Keratinocyte (primary cell): ENCODE data around the gene CSHL1. TPM values are rescaled to one million over a fixed set of nuclear protein-coding genes. Genes with fewer than 3 reads are reported as not detected.

Source experiments
- DNase-seq: peaks from one replicate; pipeline ENCODE4 v3.0.0-alpha.2; 2011; ENCODE audit warnings: low read depth, missing footprints, low spot score
- FAIRE-seq: peaks from 2 replicates; lab custom pipeline; 2011; peaks lifted over from hg19 to GRCh38; lab: Jason Lieb, UNC
- H2AFZ ChIP-seq: 2 replicates; pipeline ENCODE4 v1.6.0; 2012; ENCODE audit warnings: low read length, control low read depth, inconsistent platforms; ENCODE audit not compliant: control insufficient read depth
- H3K27ac ChIP-seq: 2 replicates; pipeline ENCODE4 v1.5.1; 2011; ENCODE audit warnings: low read length; ENCODE audit not compliant: control insufficient read depth, insufficient read depth
- H3K27me3 ChIP-seq: 3 replicates; pipeline ENCODE4 v1.6.0; 2011; ENCODE audit warnings: low read length; ENCODE audit not compliant: control insufficient read depth, insufficient read depth; ENCODE audit errors: extremely low read depth
- H3K36me3 ChIP-seq, 2 experiments: 2 replicates in 1 of 2; 3 replicates in 1 of 2; pipeline ENCODE4 v1.5.1; 2011; ENCODE audit warnings: low read length in 2 of 2, mild to moderate bottlenecking in 1 of 2; ENCODE audit not compliant: control insufficient read depth in 2 of 2, insufficient read depth in 2 of 2; ENCODE audit errors: extremely low read depth in 1 of 2
- H3K4me1 ChIP-seq: 3 replicates; pipeline ENCODE4 v1.5.1; 2011; ENCODE audit warnings: low read length; ENCODE audit not compliant: control insufficient read depth, insufficient read depth; ENCODE audit errors: extremely low read depth
- H3K4me2 ChIP-seq: 3 replicates; pipeline ENCODE4 v1.6.0; 2011; ENCODE audit warnings: low read depth, low read length; ENCODE audit not compliant: control insufficient read depth, insufficient read depth; ENCODE audit errors: extremely low read depth
- H3K4me3 ChIP-seq, 3 experiments: fragments of 200-600 bp in 1 of 3; sonication (generic) in 1 of 3; 2 replicates in 2 of 3; 3 replicates in 1 of 3; pipeline ENCODE4 v1.5.1; 2011 to 2016; ENCODE audit warnings: low read length in 3 of 3, mild to moderate bottlenecking in 3 of 3, control low read depth in 2 of 3, inconsistent platforms in 1 of 3, low read depth in 1 of 3, mixed read lengths in 1 of 3, mixed run types in 1 of 3, moderate library complexity in 1 of 3; ENCODE audit not compliant: control insufficient read depth in 2 of 3, insufficient read depth in 2 of 3; ENCODE audit errors: extremely low read depth in 1 of 3
- H3K79me2 ChIP-seq: 2 replicates; pipeline ENCODE4 v1.6.0; 2012; ENCODE audit warnings: low read length; ENCODE audit not compliant: control insufficient read depth, insufficient read depth
- H3K9ac ChIP-seq: 3 replicates; pipeline ENCODE4 v1.6.0; 2011; ENCODE audit warnings: low read length; ENCODE audit not compliant: control insufficient read depth, insufficient read depth; ENCODE audit errors: extremely low read depth
- H3K9me1 ChIP-seq: 3 replicates; pipeline ENCODE4 v1.6.0; 2011; ENCODE audit warnings: low read length; ENCODE audit not compliant: control insufficient read depth, insufficient read depth; ENCODE audit errors: extremely low read depth
- H3K9me3 ChIP-seq: 2 replicates; pipeline ENCODE4 v1.5.1; 2012; ENCODE audit warnings: low read depth, low read length; ENCODE audit not compliant: control insufficient read depth
- H4K20me1 ChIP-seq: 3 replicates; pipeline ENCODE4 v1.6.0; 2011; ENCODE audit warnings: low read length; ENCODE audit not compliant: control insufficient read depth, insufficient read depth; ENCODE audit errors: extremely low read depth
- CTCF ChIP-seq, 3 experiments: IDR thresholded peaks in 1 of 3; conservative IDR thresholded peaks in 1 of 3; optimal IDR thresholded peaks in 1 of 3; 2 replicates in 2 of 3; 3 replicates in 1 of 3; pipeline versions ENCODE3 to v1.5.1; 2011; ENCODE audit warnings: low read length in 3 of 3, mild to moderate bottlenecking in 3 of 3, moderate library complexity in 2 of 3, control low read depth in 1 of 3, inconsistent platforms in 1 of 3; ENCODE audit not compliant: insufficient read depth in 2 of 3; ENCODE audit errors: extremely low read depth in 1 of 3
- EZH2 ChIP-seq: IDR thresholded peaks from one replicate; pipeline ENCODE4 v1.6.1; 2012; ENCODE audit warnings: inconsistent platforms, mild to moderate bottlenecking, low read length, moderate library complexity
- dilution Hi-C: fragments of 300-500 bp; cut with MboI; formaldehyde crosslinking; loops from one replicate; pipeline ENCODE4 v1.7.0; 2020; ENCODE audit warnings: low sequenced_read_pairs; ENCODE audit not compliant: extremely low pct_ligation_motif_present
- polyA plus RNA-seq, 5 experiments: library from polyadenylated mRNA; depleted of rRNA in 3 of 5; stranded (reverse) in 3 of 5; stranded (forward) in 1 of 5; unstranded in 1 of 5; fragments of >200 nt; gene quantifications; 1 replicate in 1 of 5; 2 replicates in 3 of 5; 3 replicates in 1 of 5; pipeline versions ENCODE4 v1.2.1 to v1.2.3, GENCODE V29; 2011 to 2012; ENCODE audit warnings: missing spikeins in 2 of 5, low read depth in 1 of 5, low replicate concordance in 1 of 5

Gene CSHL1
- polyA plus RNA-seq, 1 donor (not counting 4 experiments of a cell fraction or from before 2014, with no cell fraction given): not detected

GRCh38 chr17:63955791-63956190 lies 44.7 kb upstream of the CSHL1 start:
- no peaks in the 10 kb centered on the region for H3K36me3 ChIP-seq
- DNase-seq: no peak
- H3K27ac ChIP-seq: no peak overlapping the region
- no peak for TF ChIP-seq CTCF (optimal IDR thresholded peaks at IDR 0.05 in 1 of 3, IDR thresholded peaks at IDR 0.05 in 1 of 3, conservative IDR thresholded peaks at IDR 0.05 in 1 of 3; ENCODE audit: extremely low read depth in 1 of 3, insufficient read depth in 2 of 3, low read length in 3 of 3)
- TF ChIP-seq EZH2: no peak
- no peaks in the 10 kb centered on the region for H3K79me2 ChIP-seq
- peaks cover 34% of the 10 kb centered on the region for H3K27me3 ChIP-seq
- no peak overlapping the region for H2AFZ ChIP-seq
- H3K9me1 ChIP-seq: no peaks in the 10 kb centered on the region
- no peaks in the 10 kb centered on the region for H4K20me1 ChIP-seq
- no peaks in the 10 kb centered on the region for H3K4me1 ChIP-seq
- FAIRE-seq: no peak
- dilution Hi-C loops: no loop called here
- no peak overlapping the region for H3K4me2 ChIP-seq
- H3K4me3 ChIP-seq: no peak overlapping the region
- no peak overlapping the region for H3K9ac ChIP-seq
- H3K9me3 ChIP-seq: no peaks in the 10 kb centered on the region

- Histone ChIP-seq H3K9me1 (no peaks in the 10 kb centered on the region), H3K27ac (no peak overlapping the region)
- FAIRE-seq: no peak
Observed at GRCh38 chr17:63955232-63955631, 44.2 kb upstream of the CSHL1 start.

More at GRCh38 chr17:63955232-63955631, 44.2 kb upstream of the CSHL1 start:
- DNase-seq: no peak
- dilution Hi-C loops: no loop called here
- no peak overlapping the region for H3K4me3 ChIP-seq
- H3K4me1 ChIP-seq: no peaks in the 10 kb centered on the region
- no peaks in the 10 kb centered on the region for H4K20me1 ChIP-seq
- H3K9ac ChIP-seq: no peak overlapping the region
- H2AFZ ChIP-seq: no peak overlapping the region
- peaks cover 29% of the 10 kb centered on the region for H3K27me3 ChIP-seq
- H3K36me3 ChIP-seq: no peaks in the 10 kb centered on the region
- H3K79me2 ChIP-seq: no peaks in the 10 kb centered on the region
- no peak overlapping the region for H3K4me2 ChIP-seq
- TF ChIP-seq EZH2 (no peak), CTCF (optimal IDR thresholded peaks at IDR 0.05 in 1 of 3, IDR thresholded peaks at IDR 0.05 in 1 of 3, conservative IDR thresholded peaks at IDR 0.05 in 1 of 3; ENCODE audit: extremely low read depth in 1 of 3, insufficient read depth in 2 of 3, low read length in 3 of 3) (no peak)
- H3K9me3 ChIP-seq: no peaks in the 10 kb centered on the region
